ENCODE measurements around the gene ASXL1. TPM values are rescaled to one million over a fixed set of nuclear protein-coding genes. Genes with fewer than 3 reads are reported as not detected.
A peak's percentile ranks its signal among the peaks of the same experiment; 100 is the strongest.

ASXL1 gene
- total RNA-seq, 2 donors from 2014 or later = 88.9 to 98.6 TPM

GRCh38 chr20:32440758-32441078 is 82.6 kb downstream of the ASXL1 start:
- 93% methylated on average over 3 to 4 of the region's 4 CpGs for WGBS, 2 experiments (ENCODE audit: insufficient coverage in 1 of 2, insufficient read length in 1 of 2)
- DNase-seq = peak; percentile 29
- H3K4me1 Mint-ChIP-seq = peaks cover 40% of the 10 kb centered on the region

GRCh38 chr20:32441638-32442037 is 83.5 kb downstream of the ASXL1 start:
- DNase-seq = peak; percentile 31
- 95% methylated on average over 3 to 4 of the region's 4 CpGs for WGBS, 2 experiments (ENCODE audit: insufficient coverage in 1 of 2, insufficient read length in 1 of 2)
- Mint-ChIP-seq H3K4me1 (peaks cover 40% of the 10 kb centered on the region), H3K36me3 (ENCODE audit: low read depth) (peaks cover 42% of the 10 kb centered on the region), H3K4me3 (no peak overlapping the region), H3K27ac (peak overlapping the region; percentile 15), H3K27me3 (ENCODE audit: insufficient read depth) (no peaks in the 10 kb centered on the region), H3K9me3 (no peaks in the 10 kb centered on the region)
- H3K4me3 ChIP-seq (ENCODE audit: low read length) = no peak overlapping the region
- TF ChIP-seq, protein P1, sequence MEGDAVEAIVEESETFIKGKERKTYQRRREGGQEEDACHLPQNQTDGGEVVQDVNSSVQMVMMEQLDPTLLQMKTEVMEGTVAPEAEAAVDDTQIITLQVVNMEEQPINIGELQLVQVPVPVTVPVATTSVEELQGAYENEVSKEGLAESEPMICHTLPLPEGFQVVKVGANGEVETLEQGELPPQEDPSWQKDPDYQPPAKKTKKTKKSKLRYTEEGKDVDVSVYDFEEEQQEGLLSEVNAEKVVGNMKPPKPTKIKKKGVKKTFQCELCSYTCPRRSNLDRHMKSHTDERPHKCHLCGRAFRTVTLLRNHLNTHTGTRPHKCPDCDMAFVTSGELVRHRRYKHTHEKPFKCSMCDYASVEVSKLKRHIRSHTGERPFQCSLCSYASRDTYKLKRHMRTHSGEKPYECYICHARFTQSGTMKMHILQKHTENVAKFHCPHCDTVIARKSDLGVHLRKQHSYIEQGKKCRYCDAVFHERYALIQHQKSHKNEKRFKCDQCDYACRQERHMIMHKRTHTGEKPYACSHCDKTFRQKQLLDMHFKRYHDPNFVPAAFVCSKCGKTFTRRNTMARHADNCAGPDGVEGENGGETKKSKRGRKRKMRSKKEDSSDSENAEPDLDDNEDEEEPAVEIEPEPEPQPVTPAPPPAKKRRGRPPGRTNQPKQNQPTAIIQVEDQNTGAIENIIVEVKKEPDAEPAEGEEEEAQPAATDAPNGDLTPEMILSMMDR (conservative IDR thresholded peaks at IDR 0.05) = no peak
- peaks cover 62% of the 10 kb centered on the region for H3K36me3 ChIP-seq (ENCODE audit: control insufficient read depth, insufficient read depth, low read length)
- no peaks in the 10 kb centered on the region for H3K4me1 ChIP-seq (ENCODE audit: control insufficient read depth, insufficient read depth, low read length)
- H3K27me3 ChIP-seq (ENCODE audit: control insufficient read depth, insufficient read depth, low read length, poor library complexity, severe bottlenecking) = no peaks in the 10 kb centered on the region
- H3K9ac ChIP-seq (ENCODE audit: extremely low read depth, low read length, poor library complexity, severe bottlenecking) = no peak overlapping the region
- no peak overlapping the region for H3K27ac ChIP-seq (ENCODE audit: low read depth, low read length)
- no peaks in the 10 kb centered on the region for H3K9me3 ChIP-seq (ENCODE audit: control insufficient read depth, low read length)

More at GRCh38 chr20:32440758-32441078, 82.6 kb downstream of the ASXL1 start:
- no peaks in the 10 kb centered on the region for H3K4me1 ChIP-seq (ENCODE audit: control insufficient read depth, insufficient read depth, low read length)
- Mint-ChIP-seq H3K4me3 (no peak overlapping the region), H3K27me3 (ENCODE audit: insufficient read depth) (no peaks in the 10 kb centered on the region), H3K36me3 (ENCODE audit: low read depth) (peaks cover 49% of the 10 kb centered on the region), H3K27ac (peak overlapping the region; percentile 32), H3K9me3 (no peaks in the 10 kb centered on the region)
- no peak overlapping the region for H3K9ac ChIP-seq (ENCODE audit: extremely low read depth, low read length, poor library complexity, severe bottlenecking)
- peaks cover 66% of the 10 kb centered on the region for H3K36me3 ChIP-seq (ENCODE audit: control insufficient read depth, insufficient read depth, low read length)
- no peak overlapping the region for H3K27ac ChIP-seq (ENCODE audit: low read depth, low read length)
- TF ChIP-seq, protein P1 (conservative IDR thresholded peaks at IDR 0.05) = no peak
- H3K9me3 ChIP-seq (ENCODE audit: control insufficient read depth, low read length) = no peaks in the 10 kb centered on the region
- no peaks in the 10 kb centered on the region for H3K27me3 ChIP-seq (ENCODE audit: control insufficient read depth, insufficient read depth, low read length, poor library complexity, severe bottlenecking)
- no peak overlapping the region for H3K4me3 ChIP-seq (ENCODE audit: low read length)

DNA sequence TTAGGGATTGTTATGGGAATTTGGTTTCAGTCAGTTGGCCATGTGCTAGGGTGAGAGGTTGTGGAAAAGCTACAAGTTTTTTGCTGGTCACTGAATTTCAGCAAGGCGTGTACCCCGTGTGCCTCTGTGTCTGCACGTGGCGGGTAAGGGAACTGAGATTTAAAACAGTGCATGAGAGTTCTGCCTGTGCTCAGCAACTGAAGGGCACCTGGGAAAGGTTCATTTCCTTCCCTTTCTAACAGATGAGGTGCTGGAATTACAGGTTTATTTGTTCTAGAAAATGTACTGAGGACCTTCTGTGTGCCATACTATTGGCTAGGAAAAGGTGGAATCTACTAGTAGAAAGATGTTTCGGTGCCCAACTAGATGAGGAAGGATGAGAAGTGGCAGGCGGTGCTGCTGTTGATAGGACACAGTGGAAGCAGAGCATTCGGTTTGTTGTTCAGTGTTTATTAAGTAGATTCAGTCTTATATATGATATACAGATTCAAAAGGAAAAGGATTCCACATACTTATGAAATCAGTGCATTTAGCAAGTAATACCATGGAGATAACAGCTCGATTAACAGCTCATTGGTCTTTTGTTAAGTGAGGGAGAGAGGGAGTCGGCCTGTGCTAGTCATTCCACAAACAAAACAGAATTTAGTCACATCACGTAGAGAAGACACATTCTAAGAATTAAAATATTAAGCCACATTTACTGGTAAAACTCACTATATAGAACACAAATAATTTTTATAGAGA is 84.7 kb downstream of the ASXL1 start:
- no peaks in the 10 kb centered on the region for H3K9me3 ChIP-seq (ENCODE audit: control insufficient read depth, low read length)
- no peak overlapping the region for H3K9ac ChIP-seq (ENCODE audit: extremely low read depth, low read length, poor library complexity, severe bottlenecking)
- H3K27ac ChIP-seq (ENCODE audit: low read depth, low read length) = no peak overlapping the region
- Mint-ChIP-seq H3K27ac (no peak overlapping the region), H3K9me3 (no peaks in the 10 kb centered on the region), H3K4me3 (no peak overlapping the region), H3K36me3 (ENCODE audit: low read depth) (peaks cover 46% of the 10 kb centered on the region), H3K27me3 (ENCODE audit: insufficient read depth) (no peaks in the 10 kb centered on the region), H3K4me1 (peaks cover 40% of the 10 kb centered on the region)
- DNase-seq = peak; percentile 33
- 93 to 96% methylated on average over 7 of the region's 10 CpGs for WGBS, 2 experiments (ENCODE audit: insufficient coverage in 1 of 2, insufficient read length in 1 of 2)
- no peaks in the 10 kb centered on the region for H3K4me1 ChIP-seq (ENCODE audit: control insufficient read depth, insufficient read depth, low read length)
- TF ChIP-seq, protein P1 (conservative IDR thresholded peaks at IDR 0.05) = no peak
- no peak overlapping the region for H3K4me3 ChIP-seq (ENCODE audit: low read length)
- peaks cover 61% of the 10 kb centered on the region for H3K36me3 ChIP-seq (ENCODE audit: control insufficient read depth, insufficient read depth, low read length)
- no peaks in the 10 kb centered on the region for H3K27me3 ChIP-seq (ENCODE audit: control insufficient read depth, insufficient read depth, low read length, poor library complexity, severe bottlenecking)

All from endodermal cell (in vitro differentiated cells).